CD4-positive, alpha-beta T cell treated with Interleukin-12 subunit alpha and Interleukin-12 subunit beta, for 1 hour (primary cell): ENCODE results near the gene CASQ1.

Experiments used
- DNase-seq: peaks from one replicate; pipeline ENCODE4 v3.0.0-alpha.2; 2020

CASQ1 gene

DNA sequence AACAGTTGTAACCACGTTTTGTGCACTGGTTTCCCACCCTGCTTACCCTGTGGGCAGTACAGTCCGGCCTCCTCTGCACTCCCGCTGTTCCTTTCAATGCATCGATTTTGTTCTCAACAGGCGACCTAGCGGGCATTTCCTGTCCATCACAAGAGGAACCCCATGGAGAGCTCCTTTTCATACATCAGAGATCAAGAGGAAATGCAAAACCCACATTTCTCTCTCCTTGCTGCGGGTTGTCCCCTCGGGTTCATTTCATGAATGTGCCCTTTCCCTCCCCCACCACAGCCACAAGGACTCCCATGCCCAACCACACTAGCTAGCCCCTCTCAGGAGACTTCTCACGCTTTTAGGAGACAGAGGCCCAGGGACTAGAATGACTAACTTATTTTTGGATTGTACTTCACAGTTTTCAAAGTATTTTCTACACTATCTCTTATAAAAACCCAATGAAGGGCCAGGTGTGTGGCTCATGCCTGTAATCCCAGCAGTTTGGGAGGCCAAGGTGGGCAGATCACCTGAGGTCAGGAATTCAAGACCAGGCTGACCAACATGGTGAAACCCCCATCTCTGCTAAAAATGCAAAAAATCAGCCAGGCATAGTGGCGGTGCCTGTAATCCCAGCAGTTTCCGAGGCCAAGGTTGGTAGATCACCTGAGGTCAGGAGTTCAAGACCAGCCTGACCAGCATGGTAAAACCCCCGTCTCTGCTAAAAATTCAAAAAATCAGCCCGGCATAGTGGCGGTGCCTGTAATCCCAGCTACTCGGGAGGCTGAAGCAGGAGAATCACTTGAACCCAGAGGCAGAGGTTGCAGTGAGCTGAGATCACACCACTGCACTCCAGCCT lies 20.6 kb upstream of the CASQ1 start:
- DNase-seq: no peak

DNA sequence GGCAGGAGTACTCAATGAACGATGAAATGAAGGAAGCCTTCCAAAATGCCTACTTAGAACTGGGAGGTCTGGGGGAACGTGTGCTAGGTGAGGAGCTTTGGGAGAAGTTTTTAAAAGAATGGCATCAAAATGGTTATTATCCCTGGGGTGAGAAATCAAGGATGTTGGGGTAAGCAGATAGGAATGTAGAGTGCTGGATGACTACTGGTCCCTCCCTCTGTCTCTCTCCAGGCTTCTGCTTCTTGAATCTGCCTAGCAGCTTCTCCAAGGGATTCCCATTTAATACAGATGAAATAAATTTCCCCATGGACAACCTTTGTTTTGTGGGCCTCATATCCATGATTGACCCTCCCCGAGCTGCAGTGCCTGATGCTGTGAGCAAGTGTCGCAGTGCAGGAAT lies 19.0 kb upstream of the CASQ1 start:
- DNase-seq: no peak

DNA sequence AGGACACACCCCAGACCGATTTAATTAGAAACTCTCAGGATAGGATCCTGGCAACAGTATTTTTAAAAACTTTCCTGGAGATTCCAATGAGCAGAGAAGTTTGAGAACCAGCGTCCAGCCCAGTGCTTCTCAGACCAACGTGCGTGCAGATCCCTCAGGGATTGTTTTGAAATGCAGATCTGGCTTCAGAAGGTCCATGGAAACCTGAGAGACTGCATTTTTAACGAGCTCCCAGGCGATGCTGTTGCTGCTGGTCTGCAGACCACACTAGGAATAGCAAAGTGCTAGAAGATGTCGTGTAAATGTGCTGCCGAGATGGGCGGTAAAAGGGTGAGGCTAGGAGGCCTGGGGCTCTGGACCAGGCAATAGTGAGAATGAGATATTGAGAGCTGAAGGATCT lies 18.4 kb upstream of the CASQ1 start:
- DNase-seq: no peak

DNA sequence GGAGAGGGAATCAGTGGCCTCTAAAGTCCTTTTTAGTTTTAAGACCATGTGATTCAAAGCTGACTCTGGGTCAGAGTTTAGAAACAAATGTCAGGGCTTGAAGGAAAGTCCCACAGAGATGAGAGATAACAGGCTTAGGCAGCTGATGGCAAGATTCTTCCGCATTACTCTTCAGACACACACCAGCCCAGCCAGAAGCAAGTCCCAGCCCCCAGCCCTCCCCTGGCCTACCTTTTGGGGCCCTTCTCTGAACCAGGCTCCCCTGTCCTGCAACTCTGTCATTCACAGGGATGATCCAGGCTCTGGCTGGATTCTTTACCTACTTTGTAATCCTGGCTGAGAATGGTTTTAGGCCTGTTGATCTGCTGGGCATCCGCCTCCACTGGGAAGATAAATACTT lies 13.1 kb upstream of the CASQ1 start:
- DNase-seq: no peak

DNA sequence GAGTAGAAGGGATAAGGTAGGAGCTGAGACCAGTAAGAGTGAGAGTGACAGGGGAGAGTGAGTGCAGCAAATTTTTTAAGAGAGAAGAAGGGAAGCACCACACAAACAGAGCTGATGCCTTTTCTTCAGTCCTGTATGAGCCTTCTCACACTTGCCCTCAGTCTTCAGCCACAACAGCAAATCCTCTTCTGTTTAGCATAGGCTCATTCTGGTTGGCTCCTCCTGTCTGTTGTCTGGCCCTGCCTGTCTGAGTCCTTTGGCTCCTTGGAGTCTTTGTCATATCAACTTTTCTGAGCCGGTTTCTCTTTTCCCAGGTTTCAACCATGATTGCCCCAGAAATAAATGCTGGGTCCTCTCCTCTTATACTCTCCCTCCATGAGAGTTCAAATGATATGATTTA lies 12.7 kb upstream of the CASQ1 start:
- DNase-seq: no peak

DNA sequence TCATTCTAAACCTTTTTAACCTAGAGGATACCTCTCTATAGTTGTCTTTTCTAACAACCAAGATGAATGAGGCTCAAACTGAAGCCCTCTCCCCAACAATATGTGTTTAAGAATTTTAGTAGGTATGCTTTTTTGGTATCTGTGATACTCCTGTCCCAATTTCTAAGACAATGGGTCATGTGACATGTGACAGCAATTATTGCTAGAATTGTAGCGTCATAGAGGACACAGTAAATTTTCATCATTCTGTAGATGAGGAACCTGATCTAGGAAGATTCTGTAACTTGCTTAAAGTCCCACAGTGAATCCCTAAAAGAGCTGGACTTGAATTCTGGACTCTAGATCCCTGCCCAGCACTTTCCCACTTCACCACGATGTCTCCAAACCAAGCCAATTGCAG lies 11.6 kb upstream of the CASQ1 start:
- no peak for DNase-seq

DNA sequence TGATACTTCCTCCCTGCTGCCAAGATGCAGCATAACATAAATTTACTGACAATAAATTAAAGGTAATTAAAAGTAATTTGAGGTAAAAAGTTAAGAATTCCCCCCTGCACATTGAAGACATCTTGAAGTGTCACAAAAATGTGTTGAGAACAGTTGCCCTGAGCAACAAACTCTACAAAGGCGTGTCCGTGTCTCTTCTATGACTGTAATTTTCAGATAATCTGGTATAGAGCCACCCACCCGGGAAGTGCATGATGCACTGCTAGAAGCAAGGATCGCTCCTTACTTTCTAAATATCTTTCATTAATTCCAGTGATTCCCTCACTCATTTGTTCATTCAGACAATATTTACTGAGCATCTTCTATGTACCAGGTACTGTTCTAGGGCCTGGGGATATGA lies 11.0 kb upstream of the CASQ1 start:
- no peak for DNase-seq

DNA sequence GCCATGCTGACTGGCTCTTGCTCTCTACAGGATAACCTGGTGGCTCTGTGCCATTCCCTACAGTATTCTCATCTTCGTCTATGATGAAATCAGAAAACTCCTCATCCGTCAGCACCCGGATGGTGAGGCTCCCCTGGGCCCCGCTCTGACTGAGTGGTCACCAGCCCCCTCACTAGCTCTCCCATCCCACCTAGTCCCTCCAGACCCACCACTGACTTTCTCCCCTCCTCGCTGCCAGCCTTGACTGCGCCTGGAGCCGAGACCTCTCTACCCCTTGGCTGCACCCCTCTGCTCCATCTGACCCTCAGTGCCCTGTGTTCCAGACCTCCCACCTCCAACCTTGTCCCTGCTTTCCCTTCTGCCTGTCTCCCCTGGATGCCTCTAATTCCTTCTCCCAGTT lies 4.1 kb upstream of the CASQ1 start:
- DNase-seq: no peak

DNA sequence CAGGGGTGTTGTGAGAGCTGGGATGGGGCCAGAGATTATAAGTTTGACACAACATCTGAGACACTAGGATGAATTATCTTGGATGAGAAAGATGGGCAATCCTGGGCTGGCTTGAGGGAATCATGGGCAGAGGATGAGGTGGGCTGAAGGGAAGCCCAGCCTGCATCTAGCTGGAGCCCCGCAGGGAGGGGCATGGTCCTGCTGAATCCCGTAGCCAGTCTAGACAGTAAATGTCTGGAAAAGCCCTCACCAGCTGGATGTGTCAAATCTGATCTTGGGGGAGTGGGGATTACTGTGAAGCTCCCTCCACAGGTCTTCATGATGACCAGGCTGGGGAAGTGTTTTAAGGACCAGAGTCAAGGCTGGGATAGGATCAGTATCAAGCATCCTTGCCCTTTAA lies 3.6 kb upstream of the CASQ1 start:
- DNase-seq: no peak

DNA sequence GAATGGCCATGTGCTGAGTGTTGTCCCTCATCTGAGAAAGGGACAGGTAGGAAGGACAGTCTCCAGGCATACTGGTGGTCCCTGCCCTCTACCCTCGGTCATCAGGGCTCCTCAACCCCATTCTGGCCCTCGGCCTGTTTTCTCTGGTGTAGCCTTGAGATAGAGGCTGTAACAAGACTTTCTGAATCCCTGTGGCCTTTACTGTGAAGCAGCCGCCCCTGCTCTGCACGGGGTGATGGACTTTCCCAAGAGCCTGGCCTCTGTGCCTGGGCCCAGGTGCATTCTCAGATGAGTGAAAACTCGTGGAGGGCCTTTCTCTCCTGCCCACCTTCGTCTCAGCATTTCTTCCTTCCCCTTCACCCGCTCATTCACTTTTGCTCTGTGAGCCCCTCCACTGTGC lies 3.0 kb upstream of the CASQ1 start:
- no peak for DNase-seq

DNA sequence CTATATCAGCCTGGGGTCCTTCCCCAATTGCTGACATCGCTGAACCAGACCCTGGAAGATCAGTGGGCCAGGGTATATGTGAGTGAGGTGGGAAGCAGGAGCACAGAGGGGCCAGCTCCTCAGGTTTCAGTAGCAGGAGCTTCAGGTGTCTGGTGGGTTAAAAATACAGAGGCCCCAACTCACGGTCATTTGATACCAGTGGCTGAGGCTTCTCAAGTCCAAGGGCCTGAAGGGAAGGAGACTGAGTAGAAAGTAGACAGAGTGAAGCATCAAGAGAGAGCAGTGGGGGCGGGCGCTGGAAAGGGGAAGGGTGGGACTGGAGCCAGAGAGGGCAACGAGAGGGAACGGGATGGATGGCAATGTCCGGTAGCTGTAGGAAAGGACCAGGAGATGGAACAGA lies 2.0 kb upstream of the CASQ1 start:
- no peak for DNase-seq

DNA sequence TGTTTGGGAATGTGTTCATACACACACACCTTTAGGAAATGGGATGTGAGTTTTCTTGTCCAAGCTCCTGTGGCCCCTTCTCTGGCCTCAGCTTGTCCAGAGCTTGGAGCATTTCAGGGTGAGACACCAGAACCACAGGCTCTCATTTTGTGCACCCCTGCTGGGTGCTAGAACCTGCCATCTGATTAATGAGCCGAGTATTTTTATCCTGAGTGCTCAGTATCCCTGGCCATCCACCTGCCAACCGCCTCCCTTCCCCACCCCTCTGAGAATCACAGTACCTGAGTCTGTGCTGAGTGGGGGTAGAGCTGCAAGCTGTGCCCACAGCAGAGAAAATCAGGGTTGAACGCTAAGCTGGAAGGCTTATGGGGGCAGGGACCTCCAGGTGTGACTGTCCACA lies 1.4 kb downstream of the CASQ1 start:
- DNase-seq: no peak

DNA sequence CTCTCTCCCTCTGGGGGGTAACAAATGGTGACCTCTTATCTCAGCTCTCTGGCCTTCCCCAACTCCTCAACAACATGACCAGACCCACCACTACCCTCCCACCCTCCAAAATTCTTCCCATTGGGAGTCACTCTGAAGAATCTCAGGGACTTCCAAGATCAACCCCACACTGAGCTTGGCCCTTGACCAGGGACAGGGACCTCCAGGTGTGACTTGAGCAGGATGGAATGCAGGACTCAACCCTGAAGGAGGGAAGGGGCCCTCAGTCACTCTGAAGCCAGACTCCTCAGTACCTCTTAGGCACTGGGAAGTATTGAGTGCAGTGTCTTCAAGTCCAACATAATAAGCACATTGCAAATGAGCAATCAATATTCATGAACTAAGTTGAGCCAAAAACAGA lies 1.9 kb downstream of the CASQ1 start:
- DNase-seq: no peak

DNA sequence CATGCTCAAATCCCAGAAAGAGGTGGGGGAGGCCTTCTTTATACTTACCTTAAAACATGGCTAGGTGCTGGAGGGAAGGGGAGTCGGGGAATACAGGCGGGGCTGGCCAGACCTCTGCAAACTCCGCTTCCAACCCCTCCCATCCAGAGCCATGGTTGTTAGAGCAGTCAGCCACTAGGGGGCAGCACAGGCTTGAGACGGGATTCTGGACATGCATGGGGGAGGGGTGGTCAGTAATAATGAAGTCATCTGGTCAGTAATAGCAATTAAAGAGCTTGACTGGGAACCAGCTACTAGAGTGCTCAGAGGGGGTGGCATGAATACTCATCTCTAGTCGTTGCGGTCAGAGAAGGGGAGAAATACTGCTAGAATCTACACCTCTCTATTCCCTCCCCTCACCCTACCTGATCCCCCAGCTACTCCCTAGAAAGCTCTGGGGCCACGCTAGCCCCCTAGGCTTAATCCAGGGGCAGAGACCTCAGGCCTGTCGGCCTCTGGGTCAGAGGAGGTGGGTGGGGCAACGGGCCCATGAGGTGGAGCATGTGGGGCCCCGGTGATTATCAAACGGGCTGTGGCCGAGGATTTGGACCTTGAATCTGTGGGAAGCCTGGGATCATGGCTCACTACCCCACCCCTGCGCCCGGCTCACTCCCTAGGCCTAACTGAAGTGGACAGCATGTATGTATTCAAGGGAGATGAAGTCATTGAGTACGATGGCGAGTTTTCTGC lies 2.9 kb downstream of the CASQ1 start:
- DNase-seq: peak; percentile 79

DNA sequence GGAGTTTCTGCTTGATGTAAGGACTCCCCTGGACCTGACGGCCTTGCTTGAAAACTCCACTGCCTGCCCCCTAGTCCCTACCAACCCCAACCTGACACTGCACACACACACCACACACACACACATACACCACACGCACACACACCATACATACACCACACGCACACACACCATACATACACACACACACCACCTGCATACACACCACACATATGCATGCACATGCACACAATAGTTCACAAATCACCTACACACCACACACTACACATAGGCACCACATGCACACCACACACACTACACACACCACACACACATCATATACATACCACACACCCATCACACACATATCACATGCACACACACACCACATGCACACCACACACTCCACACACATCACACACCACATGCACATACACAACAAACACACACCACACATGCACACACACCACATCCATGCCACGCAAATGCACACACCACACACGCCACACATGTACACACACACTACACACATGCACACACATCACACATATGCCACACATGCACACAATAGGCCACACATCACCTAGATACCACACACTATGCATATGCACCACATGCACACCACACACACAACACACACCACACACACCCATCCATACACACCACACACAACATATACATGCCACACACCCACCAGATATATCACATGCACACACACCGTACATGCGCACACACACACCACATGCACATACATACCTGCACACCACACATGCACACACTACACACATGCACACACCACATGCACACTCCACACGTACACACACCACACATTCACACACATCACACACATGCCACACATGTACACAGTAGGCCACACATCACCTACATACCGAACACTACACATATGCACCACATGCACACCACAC lies 3.7 kb downstream of the CASQ1 start:
- no peak for DNase-seq

DNA sequence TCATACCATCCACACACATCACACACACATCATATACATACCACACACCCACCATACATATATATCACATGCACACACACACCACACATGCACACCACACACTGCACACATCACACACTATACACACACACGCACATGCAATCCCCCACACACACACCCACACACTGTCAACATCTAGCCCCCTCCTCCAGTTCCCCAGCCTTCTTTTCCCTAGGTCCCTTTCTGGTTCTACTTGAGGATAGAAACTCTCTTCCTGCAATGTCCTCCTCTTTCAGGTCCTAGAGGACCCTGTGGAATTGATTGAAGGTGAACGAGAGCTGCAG lies 4.3 kb downstream of the CASQ1 start:
- no peak for DNase-seq

DNA sequence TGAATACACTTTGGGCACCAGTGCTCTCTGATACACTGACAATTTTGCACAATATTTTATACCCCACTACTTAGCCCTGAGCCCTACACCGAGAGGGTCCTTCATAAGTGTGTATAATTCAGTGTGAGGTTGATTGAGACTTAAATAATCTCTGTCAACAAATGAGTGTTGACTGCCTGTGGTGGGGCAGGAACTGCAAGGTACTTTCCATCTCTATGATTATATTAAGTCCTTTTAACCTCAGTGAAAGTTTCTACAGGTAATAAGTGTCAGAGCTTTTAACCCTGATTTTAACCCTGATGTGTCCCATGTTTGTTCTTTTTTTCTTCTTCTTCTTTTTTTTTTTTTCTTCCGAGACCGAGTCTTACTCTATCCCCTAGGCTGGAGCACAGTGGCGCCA lies 5.8 kb downstream of the CASQ1 start:
- DNase-seq: no peak

DNA sequence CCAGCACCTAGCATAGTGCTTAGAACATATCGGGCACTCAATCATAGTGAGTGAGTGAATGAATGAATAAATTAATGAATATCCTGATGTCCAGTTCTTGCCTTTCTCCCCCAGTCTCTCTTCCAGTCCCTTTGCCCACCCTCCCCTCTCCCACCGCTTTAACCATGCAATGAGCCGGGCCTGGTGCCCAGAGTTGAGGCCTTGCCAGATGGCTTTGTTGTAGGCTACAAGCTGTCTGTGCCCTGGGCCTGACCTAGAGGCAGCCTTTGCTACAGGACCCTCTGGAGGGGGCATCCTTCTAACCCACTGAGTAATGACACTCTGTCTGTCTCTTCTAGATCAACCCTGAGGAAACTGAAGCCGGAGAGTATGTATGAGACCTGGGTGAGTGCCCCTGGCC lies 6.9 kb downstream of the CASQ1 start:
- no peak for DNase-seq

DNA sequence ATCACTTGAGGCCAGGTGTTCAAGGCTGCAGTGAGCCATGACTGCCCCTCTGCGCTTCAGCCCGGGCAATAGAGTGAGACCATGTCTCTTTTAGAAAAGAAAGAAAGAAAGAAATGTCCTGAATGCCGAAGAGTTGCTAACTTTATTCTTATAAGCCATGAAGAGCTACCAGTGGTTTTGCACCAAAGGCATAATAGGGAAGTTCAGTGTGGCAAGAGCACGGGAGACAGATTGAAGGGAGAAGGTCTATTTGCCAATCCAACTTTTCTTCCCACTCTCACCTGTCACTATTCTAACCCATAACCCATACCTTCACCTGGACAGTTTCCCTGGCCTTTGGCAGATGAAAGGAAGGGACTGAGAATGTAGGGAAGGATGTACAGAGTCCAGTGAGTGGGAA lies 10.4 kb downstream of the CASQ1 start:
- DNase-seq: no peak

DNA sequence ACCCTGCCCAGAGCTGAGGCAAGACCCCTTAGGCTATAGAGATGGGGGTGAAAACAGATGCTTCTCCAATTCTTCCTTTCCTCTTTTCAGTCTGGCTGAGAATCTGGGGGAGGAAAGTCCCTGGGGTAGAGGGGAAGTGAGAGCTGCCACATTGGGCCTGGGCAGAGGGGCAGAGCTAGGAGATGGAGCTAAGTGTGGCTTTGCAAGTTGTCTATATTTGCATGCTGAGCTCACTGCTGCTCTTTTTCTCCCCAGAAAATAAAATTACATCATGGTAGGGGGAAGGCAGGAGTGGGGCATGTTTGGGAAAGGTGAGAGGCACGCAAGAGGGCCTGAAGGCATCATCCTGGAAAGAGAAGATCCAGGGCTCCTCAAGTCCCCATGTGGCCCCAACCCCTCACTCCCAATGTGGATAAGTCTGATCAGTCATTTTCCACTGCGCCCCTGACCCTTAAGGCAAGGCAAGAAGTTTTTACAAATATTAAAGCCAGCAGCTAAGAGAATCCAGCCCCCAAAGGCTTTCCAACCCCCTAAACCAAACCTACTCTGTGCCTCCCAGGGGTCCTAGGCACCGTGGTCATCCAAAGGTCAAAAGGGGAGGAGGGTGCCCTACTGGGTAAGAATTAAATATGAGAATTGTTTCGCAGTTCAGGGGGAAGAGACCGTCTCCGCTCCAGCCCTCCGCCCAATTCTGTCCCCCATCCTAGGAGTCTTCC lies 14.3 kb downstream of the CASQ1 start:
- peak; percentile 35 for DNase-seq

DNA sequence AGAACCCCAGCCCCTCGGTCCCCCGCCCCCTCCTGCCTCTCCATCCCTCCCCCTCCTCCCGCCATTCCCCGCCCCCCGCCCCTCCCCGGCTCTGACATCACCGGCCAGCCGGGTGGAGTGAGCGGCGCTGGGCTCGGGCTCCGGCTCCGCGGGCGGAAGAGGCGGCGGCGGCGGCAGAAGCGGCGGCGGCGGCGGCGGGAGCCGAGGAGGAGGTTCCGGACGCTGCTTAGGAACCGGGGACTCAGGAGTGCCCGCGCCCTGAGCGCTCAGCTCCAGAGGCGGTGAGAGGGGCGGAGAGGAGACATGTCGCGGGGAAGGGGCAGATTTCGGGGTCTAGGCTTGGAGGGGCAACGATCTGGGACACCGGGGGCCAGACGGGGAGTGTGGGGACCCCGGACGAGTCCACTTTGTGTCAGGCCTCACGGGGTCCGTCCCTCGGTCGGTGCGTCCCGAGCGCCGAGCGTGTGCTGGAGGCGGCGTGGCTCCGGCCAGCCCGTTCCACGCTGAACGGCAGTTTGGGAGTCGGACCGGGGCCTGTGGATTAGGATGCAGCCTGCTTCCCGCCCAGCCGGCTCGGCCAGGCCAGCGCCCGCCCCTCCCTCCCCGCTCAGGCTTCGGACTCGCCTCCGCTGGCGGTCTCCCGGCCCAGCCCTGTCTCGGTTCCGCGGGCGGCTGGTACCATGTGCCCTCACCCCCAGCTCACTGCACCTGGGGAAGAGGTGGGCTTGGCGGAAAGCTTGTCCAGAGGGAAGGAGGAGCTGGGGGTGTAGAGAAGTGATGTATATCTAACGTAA lies 15.1 kb downstream of the CASQ1 start, which contains the start of gene PEA15:
TSS of gene PEA15 (plus strand) at position 143 of the 794 bp plus-strand sequence. CDS start 6,161 bp downstream, outside the sequence.
- peak; percentile 78 for DNase-seq

DNA sequence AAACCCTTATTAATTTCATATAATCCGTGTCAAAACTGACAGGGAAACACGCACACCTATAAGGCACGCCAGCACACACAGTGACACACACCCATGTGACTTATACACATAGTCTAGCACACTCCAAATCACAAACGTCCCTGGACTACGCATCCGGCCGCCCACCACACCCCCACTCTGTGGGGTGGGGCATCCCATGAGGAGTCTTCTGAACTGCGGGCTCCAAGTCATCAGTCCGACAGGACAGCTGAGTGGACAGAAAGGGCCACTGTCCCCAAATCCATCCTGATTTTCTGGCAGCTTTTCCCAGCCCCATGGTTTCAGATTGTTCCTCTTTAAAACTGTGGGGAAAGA lies 15.6 kb downstream of the CASQ1 start:
- DNase-seq: peak; percentile 65
